GM21360 (cell line): ENCODE data around the gene CCNG2.

Experiments
- ATAC-seq: cut with Tn5 transposase; IDR thresholded peaks from one replicate; pipeline ENCODE4 v1.9.1; 2021; ENCODE audit warnings: mild to moderate bottlenecking, moderate library complexity; ENCODE audit not compliant: unreplicated experiment

Gene CCNG2

DNA sequence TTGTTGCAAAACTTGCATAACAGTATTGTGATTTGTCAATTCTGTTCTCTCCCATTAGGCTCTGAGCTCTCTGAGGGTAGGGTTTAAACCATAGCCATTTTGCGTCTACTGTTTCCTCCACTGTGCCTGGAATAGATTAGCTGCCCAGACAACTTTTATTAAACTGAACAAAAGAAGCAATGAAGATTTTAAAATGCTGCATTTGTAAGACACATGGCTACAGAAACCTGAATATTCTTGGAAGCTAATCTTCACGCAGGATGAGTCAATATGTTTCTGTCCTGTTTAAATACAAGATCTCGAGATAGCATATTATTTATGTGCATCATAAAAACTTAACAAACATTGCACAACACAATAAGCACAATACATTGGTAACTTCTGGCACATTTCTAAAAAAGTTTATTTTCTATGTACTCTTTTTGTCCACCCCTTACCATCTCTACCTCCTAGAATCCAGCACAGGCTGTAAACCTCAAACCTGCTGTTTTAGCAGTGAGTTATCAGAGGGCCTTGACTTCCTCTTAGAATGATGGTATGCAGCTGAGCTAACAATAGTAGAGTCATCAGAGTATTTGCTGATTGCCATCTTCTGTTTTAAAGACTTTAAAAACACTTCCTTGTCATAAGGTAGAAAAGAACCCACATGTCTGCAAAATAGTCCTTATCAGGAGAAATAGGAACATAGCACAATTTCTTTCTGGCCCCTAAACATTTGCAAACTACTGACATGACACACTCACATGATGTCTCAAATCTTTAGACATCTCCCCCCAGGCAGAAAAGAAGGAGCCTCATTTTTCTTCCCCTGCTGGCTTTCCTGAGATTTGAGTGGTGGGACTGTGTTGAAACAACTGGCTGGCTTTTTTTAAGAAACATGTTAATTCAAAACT is 10.6 kb upstream of the CCNG2 start:
- ATAC-seq = no peak

- no peak for ATAC-seq
Measured at GRCh38 chr4:77147079-77147782, 9.8 kb upstream of the CCNG2 start.

DNA sequence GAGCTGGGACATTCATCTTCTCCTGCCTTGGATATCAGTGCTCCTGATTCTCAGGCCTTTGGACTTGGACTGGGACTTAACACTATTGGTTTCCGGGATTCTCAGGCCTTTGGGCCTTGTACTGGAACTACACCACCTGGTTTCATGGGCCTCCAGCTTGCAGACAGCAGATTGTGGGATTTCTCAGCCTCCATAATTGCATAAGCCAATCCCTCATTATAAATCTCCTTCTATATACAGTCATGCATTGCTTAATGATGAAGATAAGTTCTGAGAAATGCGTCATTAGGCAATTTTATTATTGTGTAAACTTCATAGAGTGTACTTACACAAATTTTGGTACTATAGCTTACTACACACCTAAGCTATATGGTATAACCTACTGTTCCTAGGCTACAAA is 8.9 kb upstream of the CCNG2 start:
- no peak for ATAC-seq

GRCh38 chr4:77149789-77150188 is 7.2 kb upstream of the CCNG2 start:
- ATAC-seq = no peak

GRCh38 chr4:77151241-77151640 is 5.8 kb upstream of the CCNG2 start:
- ATAC-seq = no peak

DNA sequence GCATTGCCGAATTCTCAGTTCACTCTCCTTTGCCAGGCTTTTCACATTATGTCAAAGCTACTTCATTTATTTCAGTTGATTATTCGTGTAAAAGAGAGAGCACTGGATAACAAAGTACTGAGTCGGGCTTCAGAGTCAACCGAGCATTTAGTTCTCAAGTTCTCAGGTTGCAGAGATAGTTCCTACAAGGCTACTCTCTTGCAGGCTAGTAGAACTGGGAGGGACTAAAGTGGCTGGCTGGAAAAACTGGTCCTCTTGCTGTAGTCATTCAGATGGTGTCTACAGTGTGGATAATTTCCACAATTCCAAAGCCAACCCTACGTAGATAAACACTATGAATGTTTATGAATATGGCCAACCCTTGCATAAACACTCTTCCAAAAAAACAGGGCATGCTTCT is 4.6 kb upstream of the CCNG2 start:
- no peak for ATAC-seq

DNA sequence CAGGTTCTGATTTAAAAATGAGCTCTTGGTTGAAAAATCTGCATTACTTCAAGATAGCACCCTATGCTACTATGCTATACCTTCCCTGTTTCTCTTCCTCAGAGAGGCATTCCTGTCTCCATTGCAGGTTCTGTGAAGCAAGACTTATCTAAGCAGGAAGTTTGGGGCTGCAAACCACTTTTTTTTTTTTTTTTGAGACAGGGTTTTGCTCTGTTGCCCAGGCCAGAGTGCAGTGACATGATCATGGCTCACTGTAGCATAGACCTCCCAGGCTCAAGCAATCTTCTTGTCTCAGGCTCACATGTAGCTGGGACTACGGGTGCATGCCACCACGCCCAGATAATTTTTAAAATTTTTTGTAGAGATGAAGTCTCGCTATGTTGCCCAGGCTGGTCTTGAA is 4.0 kb upstream of the CCNG2 start:
- no peak for ATAC-seq

- no peak for ATAC-seq
Measured at GRCh38 chr4:77154065-77154464, 2.9 kb upstream of the CCNG2 start.

DNA sequence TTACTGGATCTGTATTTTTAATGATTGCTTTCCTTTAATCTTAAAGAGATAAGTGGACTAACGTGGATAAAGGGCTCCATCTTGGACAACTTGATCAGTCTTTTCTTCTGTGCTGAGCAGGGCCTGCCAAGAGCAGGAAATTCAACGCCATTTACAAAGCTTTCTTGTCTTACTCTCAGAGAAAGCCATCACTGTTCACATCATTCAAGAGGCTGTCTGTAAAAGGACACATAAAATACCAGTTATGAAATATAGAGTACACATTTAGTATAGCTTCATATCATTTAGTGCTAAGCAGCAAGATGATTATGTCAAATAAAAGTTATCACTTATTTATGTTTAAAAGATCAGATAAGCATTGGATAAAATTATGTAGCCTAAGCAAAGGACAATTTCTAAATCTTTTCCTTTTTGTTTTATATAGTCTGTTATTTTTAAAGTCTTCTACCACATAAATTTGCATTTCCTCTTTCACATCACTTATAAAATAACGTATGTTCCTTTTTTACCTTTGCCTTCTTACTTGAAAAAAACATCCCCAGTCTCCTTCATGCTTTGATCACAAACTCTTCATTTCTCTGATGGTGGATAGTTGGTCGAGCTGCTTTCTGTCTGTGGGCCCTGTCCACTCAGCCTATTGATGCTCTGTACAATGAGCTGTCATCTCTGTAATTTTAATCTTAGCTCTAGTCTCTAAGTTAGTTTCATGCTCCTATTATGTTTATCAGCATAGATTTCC is 2.1 kb upstream of the CCNG2 start:
- no peak for ATAC-seq

DNA sequence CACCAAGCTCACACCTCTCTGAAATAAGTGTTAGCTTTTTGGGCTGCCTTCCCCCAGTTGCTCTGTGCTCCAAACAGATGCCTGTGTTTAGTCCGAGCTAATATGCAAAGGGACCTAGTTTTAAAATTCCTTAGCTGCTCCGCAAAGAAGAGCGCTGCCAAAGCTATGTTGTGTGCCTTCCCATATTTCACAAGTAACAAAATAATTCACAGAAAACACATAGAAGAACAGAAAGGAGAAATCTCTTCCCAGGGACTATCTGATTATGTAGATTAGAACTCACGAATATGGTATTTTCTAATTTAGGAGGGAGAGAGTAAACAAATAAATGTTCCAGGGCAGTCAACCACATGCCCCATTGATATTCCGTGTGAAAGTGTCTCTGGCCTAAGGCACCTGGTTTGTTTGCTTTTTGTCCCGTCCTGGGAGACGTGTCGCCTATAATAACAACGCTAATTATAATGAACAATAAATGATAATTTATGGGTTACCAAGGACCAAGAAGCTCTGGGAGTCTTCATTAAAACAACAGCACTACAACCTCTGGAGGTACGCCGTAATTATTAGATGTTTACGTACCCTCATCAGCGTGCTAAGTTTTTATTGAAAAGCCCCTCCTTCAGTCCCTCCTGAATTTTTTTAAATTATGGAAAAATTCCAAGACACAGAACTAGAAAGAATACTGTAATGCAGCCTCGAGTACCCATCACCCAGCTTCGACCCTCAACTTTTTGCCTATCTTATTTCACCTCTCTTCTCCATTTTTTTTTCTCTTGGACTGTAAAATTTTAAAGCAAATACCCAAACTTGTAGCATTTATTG is 1.2 kb upstream of the CCNG2 start:
- no peak for ATAC-seq

GRCh38 chr4:77156533-77156911 is 485 bp upstream of the CCNG2 start:
- ATAC-seq = peak; percentile 84

DNA sequence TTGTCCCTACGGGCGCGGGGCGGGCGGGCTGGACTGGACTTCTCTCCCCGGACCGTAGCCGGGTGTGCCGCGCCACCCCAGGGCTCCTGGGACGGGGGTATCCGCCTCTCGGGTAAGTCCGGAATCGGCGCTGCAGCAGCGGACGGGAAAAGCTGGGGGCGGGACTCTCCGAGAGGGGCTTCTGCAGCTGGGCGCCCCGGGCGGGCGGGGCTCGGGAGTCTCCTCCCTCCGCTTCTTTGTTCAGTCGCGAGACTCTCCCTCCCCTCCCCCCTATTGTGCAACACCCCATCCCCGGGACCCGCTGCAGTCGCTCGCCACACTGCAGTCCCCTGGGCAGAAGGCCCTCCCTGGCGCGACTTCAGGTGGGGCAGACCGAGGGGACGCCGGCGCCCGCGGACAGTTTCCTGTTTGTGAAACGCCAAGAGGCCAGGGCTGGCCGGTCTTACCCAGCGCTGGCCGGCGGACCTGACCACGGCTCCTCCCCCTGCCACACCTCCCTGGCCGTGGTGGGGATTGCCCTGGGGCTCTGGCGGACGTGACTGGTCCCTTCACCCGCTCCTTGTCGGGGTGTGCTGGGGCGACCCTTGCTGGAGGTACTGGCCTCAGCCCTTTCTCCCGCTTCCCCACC is 966 bp downstream of the CCNG2 start:
- ATAC-seq = peak; percentile 42

DNA sequence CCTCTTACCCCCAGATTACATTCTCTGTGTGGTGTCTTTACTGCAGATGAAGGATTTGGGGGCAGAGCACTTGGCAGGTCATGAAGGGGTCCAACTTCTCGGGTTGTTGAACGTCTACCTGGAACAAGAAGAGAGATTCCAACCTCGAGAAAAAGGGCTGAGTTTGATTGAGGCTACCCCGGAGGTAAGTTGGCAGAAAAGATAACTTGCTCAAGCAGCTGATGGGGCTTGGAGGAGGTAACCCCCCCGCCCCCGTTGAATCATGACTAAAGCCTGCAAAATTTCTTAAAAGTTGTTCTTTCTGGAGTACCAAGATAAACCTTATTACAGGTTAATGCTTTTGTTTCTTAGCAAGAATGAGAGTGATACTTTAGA is 1.5 kb downstream of the CCNG2 start:
- no peak for ATAC-seq

GRCh38 chr4:77159806-77160205 is 2.8 kb downstream of the CCNG2 start:
- no peak for ATAC-seq

DNA sequence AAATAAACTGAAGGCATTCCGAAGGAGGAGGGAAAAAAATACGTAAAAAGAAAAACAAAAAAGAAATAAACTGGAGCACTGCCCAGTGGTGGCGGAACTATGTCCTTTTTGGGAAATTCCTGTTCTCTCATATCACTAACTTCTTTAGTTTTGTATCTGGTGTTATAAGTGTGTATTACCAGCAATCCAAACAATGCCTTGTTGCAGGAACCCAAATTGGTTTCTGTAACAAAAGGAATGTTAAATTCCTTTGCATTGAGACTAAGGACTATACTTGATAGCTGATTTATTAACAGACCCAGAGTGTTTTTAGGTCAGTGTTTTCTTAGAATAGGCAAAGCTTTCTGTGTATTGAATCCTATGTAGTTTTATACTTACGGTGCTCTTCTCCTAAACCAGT is 6.6 kb downstream of the CCNG2 start:
- no peak for ATAC-seq

DNA sequence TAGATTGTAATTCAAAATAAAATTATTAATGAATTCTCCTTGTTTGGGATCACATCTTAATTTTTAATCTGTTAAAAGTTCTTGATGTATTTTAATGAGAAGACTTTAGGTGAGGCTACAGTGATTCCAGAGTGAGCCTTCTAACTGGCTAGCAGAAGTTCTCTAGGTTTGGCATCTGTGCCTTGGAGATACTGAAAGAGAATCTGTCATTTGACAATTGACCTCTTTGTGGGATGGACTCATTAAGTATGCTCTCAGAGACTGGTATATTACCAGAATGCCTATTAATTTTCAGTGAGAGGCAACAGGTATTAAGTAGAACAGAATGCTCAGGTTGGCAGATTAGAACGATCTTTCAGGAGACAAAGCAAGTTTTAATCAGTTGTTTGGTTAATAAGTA is 10.2 kb downstream of the CCNG2 start:
- ATAC-seq = no peak

GRCh38 chr4:77167866-77168265 is 10.9 kb downstream of the CCNG2 start:
- no peak for ATAC-seq

GRCh38 chr4:77169481-77169880 is 12.5 kb downstream of the CCNG2 start:
- ATAC-seq = no peak

- ATAC-seq = no peak
Measured at GRCh38 chr4:77170926-77171325, 13.9 kb downstream of the CCNG2 start.

DNA sequence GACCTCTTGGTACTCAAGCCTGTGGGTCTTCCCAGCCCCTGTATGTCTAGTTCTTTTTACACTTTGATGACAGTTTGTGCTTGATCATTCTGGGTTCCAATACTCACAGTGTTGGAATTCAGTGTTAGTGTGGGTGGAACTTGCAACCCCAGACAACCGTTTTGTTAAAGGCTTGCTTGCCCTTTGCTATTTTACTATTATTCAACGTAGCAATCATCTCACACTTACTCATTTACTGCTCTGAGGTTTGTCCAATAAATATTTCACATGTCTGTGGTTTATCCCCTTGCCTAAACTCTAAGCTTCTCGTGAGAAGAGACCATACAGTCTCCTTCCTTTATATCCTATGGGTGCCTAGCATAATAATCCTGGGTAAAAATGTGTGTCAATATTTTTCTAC is 15.3 kb downstream of the CCNG2 start:
- no peak for ATAC-seq
